DND-41 (cell line): Measurements from ENCODE around the gene BAHD1.

Experiments used
- ATAC-seq: fragments of 200-7000 bp; cut with Tn5 transposase; 3 replicates; pipeline ENCODE4 v1.9.1; 2021; ENCODE audit warnings: low read depth; ENCODE audit not compliant: insufficient read depth
- DNase-seq: peaks from one replicate; pipeline ENCODE4 v3.0.0-alpha.2; 2020
- H2AFZ ChIP-seq: 2 replicates; pipeline ENCODE4 v1.6.0; 2012; ENCODE audit warnings: low read depth, low read length
- H3K27ac ChIP-seq: 2 replicates; pipeline ENCODE4 v1.5.1; 2012; ENCODE audit warnings: low read length, inconsistent platforms
- H3K27me3 ChIP-seq: fragments of 200-600 bp; sonication (generic); 2 replicates; pipeline ENCODE4 v1.6.0; 2012; ENCODE audit warnings: low read length, mild to moderate bottlenecking, inconsistent platforms; ENCODE audit not compliant: insufficient read depth, poor library complexity
- H3K36me3 ChIP-seq: 2 replicates; pipeline ENCODE4 v1.5.1; 2012; ENCODE audit warnings: low read length, inconsistent platforms; ENCODE audit not compliant: insufficient read depth
- H3K4me1 ChIP-seq: 2 replicates; pipeline ENCODE4 v1.5.1; 2012; ENCODE audit warnings: mild to moderate bottlenecking, low read length; ENCODE audit not compliant: insufficient read depth
- H3K4me2 ChIP-seq: 2 replicates; pipeline ENCODE4 v1.6.0; 2012; ENCODE audit warnings: mild to moderate bottlenecking, moderate library complexity, low read length, inconsistent platforms; ENCODE audit not compliant: insufficient read depth
- H3K4me3 ChIP-seq, 2 experiments: fragments of 200-600 bp in 1 of 2; shearing (Covaris generic) in 1 of 2; 2 replicates each; pipeline ENCODE4 v1.5.1; 2012 to 2016; ENCODE audit warnings: inconsistent platforms in 2 of 2, low read length in 2 of 2, mild to moderate bottlenecking in 2 of 2, low read depth in 1 of 2, moderate library complexity in 1 of 2
- H3K79me2 ChIP-seq: 2 replicates; pipeline ENCODE4 v1.6.0; 2012; ENCODE audit warnings: low read length, inconsistent platforms; ENCODE audit not compliant: insufficient read depth
- H3K9ac ChIP-seq: 2 replicates; pipeline ENCODE4 v1.6.0; 2012; ENCODE audit warnings: low read depth, mild to moderate bottlenecking, inconsistent platforms, low read length, moderate library complexity
- H3K9me3 ChIP-seq: 2 replicates; pipeline ENCODE4 v1.5.1; 2012; ENCODE audit warnings: low read length, moderate library complexity, mild to moderate bottlenecking, inconsistent platforms; ENCODE audit not compliant: insufficient read depth, severe bottlenecking
- H4K20me1 ChIP-seq: 2 replicates; pipeline ENCODE4 v1.6.0; 2012; ENCODE audit warnings: low read length; ENCODE audit not compliant: insufficient read depth
- CTCF ChIP-seq: IDR thresholded peaks from 2 replicates; pipeline ENCODE4 v1.5.1; 2012; ENCODE audit warnings: borderline replicate concordance, low read length, moderate library complexity, mild to moderate bottlenecking; ENCODE audit not compliant: poor library complexity, severe bottlenecking; ENCODE audit errors: extremely low read depth
- EZH2 ChIP-seq: IDR thresholded peaks from 3 replicates; pipeline ENCODE4 v1.6.1; 2012; ENCODE audit warnings: borderline replicate concordance, low read depth, mild to moderate bottlenecking, moderate library complexity, low read length, inconsistent platforms; ENCODE audit not compliant: severe bottlenecking

Gene BAHD1

GRCh38 chr15:40407330-40407990 lies 33.3 kb upstream of the BAHD1 start:
- Histone ChIP-seq H3K27ac (no peak overlapping the region), H3K9me3 (no peaks in the 10 kb centered on the region), H3K79me2 (peaks cover 26% of the 10 kb centered on the region), H4K20me1 (no peaks in the 10 kb centered on the region), H3K4me3 (peak overlapping the region in 1 of 2 experiments; percentile 35; a peak in 1 of 4 replicates), H2AFZ (no peak overlapping the region), H3K4me2 (peak overlapping the region; percentile 85), H3K36me3 (peaks cover 51% of the 10 kb centered on the region), H3K4me1 (peaks cover 35% of the 10 kb centered on the region), H3K9ac (no peak overlapping the region), H3K27me3 (no peaks in the 10 kb centered on the region)
- TF ChIP-seq CTCF (no peak), EZH2 (no peak)
- DNase-seq (no peak), ATAC-seq (no peak)

- no peak for ATAC-seq
Observed at GRCh38 chr15:40409366-40409765, 31.4 kb upstream of the BAHD1 start.

GRCh38 chr15:40410476-40410875 lies 30.3 kb upstream of the BAHD1 start:
- H3K4me2 ChIP-seq = no peak overlapping the region
- H3K4me1 ChIP-seq = peaks cover 23% of the 10 kb centered on the region
- TF ChIP-seq EZH2 = no peak
- no peak for TF ChIP-seq CTCF
- H2AFZ ChIP-seq = no peak overlapping the region
- no peak overlapping the region for H3K9ac ChIP-seq
- no peaks in the 10 kb centered on the region for H3K9me3 ChIP-seq
- DNase-seq = no peak
- no peaks in the 10 kb centered on the region for H3K27me3 ChIP-seq
- H3K27ac ChIP-seq = no peak overlapping the region
- peaks cover 26% of the 10 kb centered on the region for H3K79me2 ChIP-seq
- peaks cover 81% of the 10 kb centered on the region for H3K36me3 ChIP-seq
- no peaks in the 10 kb centered on the region for H4K20me1 ChIP-seq
- ATAC-seq = no peak
- H3K4me3 ChIP-seq = no peak overlapping the region

More at GRCh38 chr15:40409366-40409765, 31.4 kb upstream of the BAHD1 start:
- H3K9ac ChIP-seq = no peak overlapping the region
- DNase-seq = no peak
- H3K9me3 ChIP-seq = no peaks in the 10 kb centered on the region
- peaks cover 26% of the 10 kb centered on the region for H3K79me2 ChIP-seq
- H2AFZ ChIP-seq = no peak overlapping the region
- no peaks in the 10 kb centered on the region for H4K20me1 ChIP-seq
- no peaks in the 10 kb centered on the region for H3K27me3 ChIP-seq
- no peak overlapping the region for H3K27ac ChIP-seq
- no peak overlapping the region for H3K4me3 ChIP-seq
- peaks cover 70% of the 10 kb centered on the region for H3K36me3 ChIP-seq
- H3K4me1 ChIP-seq = peaks cover 32% of the 10 kb centered on the region
- no peak overlapping the region for H3K4me2 ChIP-seq
- TF ChIP-seq CTCF = no peak
- no peak for TF ChIP-seq EZH2
